ENCODE data around the gene CARF. TPM values are rescaled to one million over a fixed set of nuclear protein-coding genes. Genes with fewer than 3 reads are reported as not detected.
A peak's percentile ranks its signal among the peaks of the same experiment; 100 is the strongest.

Gene CARF
- total and polyA plus RNA-seq, 2 of the 13 experiments (the other 11 are each of a cell fraction or from before 2014, with no cell fraction given) = 3.0 to 5.4 TPM

DNA sequence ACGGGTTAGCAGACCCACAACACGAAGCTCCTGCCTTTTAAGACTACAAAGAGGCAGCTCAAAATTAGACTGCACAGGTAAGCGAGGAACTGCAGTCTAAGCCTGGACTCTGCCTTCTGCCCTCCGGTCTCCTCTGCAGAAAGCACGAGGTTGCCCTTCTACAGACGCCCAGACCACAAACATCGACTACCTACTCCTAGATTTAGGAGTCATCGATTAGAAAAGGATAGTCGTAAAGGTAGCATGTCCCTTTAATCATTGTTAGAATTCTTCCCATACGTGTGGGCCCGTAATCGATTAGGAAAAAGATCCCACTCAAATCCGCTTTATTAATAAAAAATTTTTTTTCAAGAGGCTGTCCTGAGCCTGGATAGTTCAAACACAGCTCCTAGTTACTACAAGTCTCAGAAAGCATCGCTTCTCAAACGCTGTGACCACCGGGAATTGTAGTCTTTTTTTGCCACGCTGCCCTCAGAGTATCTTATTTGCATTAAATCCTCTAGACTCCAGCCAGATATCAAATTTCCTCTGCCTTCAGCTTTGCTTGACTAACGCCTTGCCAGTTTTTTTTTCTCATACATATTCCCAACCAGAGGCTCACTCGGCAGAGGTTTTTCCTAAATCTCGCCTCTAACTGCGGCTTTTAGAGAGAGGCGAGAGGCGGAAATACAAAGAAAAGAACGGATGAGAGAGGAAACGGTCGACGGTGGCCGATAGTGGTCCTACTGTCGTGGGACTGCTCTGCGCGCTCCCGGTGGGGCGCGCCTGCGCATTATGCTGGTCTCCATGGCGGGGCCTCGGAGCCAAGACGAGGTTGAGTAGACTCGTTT, at the start of gene CARF, which contains the start of gene WDR12 (continued):
- TF ChIP-seq CEBPZ (IDR thresholded peaks at IDR 0.05; ENCODE audit: low read length) = no peak
- peak; percentile 67; the same call in 1 of the 2 replicates for TF ChIP-seq GTF2F1 (IDR thresholded peaks at IDR 0.05; ENCODE audit: low read length)
- TF ChIP-seq ZIK1 (CRISPR knock-in tag; IDR thresholded peaks at IDR 0.05; ENCODE audit: borderline replicate concordance, low read depth) = 0 out of 2 replicates have a peak, but pooled peaks have one; percentile 26
- TF ChIP-seq ZNF230 (CRISPR knock-in tag; IDR thresholded peaks at IDR 0.05) = no peak; the same call in 1 of the 2 replicates
- peak; percentile 83 for TF ChIP-seq TAF1 (CRISPR knock-in tag; IDR thresholded peaks at IDR 0.05)
- no peak for TF ChIP-seq ZBTB7B (CRISPR knock-in tag; IDR thresholded peaks at IDR 0.05)
- peak; percentile 82; the same call in 1 of the 2 replicates for TF ChIP-seq PHF21A (CRISPR knock-in tag; IDR thresholded peaks at IDR 0.05)
- no peak for TF ChIP-seq PAF1 (CRISPR knock-in tag; IDR thresholded peaks at IDR 0.05)
- TF ChIP-seq MYC (CRISPR knock-in tag; IDR thresholded peaks at IDR 0.05; ENCODE audit: borderline replicate concordance) = peak; percentile 98
- no peak for TF ChIP-seq NCOA5 (CRISPR knock-in tag; IDR thresholded peaks at IDR 0.05)
- TF ChIP-seq ZNF766 (CRISPR knock-in tag; IDR thresholded peaks at IDR 0.05; ENCODE audit: borderline replicate concordance) = no peak
- TF ChIP-seq ZNF354B (CRISPR knock-in tag; IDR thresholded peaks at IDR 0.05) = no peak
- TF ChIP-seq, protein P1, sequence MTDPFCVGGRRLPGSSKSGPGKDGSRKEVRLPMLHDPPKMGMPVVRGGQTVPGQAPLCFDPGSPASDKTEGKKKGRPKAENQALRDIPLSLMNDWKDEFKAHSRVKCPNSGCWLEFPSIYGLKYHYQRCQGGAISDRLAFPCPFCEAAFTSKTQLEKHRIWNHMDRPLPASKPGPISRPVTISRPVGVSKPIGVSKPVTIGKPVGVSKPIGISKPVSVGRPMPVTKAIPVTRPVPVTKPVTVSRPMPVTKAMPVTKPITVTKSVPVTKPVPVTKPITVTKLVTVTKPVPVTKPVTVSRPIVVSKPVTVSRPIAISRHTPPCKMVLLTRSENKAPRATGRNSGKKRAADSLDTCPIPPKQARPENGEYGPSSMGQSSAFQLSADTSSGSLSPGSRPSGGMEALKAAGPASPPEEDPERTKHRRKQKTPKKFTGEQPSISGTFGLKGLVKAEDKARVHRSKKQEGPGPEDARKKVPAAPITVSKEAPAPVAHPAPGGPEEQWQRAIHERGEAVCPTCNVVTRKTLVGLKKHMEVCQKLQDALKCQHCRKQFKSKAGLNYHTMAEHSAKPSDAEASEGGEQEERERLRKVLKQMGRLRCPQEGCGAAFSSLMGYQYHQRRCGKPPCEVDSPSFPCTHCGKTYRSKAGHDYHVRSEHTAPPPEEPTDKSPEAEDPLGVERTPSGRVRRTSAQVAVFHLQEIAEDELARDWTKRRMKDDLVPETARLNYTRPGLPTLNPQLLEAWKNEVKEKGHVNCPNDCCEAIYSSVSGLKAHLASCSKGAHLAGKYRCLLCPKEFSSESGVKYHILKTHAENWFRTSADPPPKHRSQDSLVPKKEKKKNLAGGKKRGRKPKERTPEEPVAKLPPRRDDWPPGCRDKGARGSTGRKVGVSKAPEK (CRISPR knock-in tag; IDR thresholded peaks at IDR 0.05; ENCODE audit: borderline replicate concordance) = no peak
- TF ChIP-seq CC2D1A (CRISPR knock-in tag; IDR thresholded peaks at IDR 0.05) = no peak
- TF ChIP-seq ZNF441 (CRISPR knock-in tag; IDR thresholded peaks at IDR 0.05; ENCODE audit: borderline replicate concordance) = no peak; the same call in 1 of the 2 replicates
- TF ChIP-seq ZNF781 (CRISPR knock-in tag; IDR thresholded peaks at IDR 0.05; ENCODE audit: borderline replicate concordance, not compliant biosample characterization) = peak; percentile 73

Measured in HepG2 (cell line).